GM19025 (cell line): ENCODE results near the gene P4HA3.

Experiments used
- ATAC-seq: cut with Tn5 transposase; IDR thresholded peaks from one replicate; pipeline ENCODE4 v1.9.1; 2021; ENCODE audit warnings: mild to moderate bottlenecking, low read depth, moderate library complexity; ENCODE audit not compliant: unreplicated experiment

The P4HA3 gene

GRCh38 chr11:74268456-74268855 is 43.0 kb downstream of the P4HA3 start:
- no peak for ATAC-seq

GRCh38 chr11:74267014-74267413 is 44.4 kb downstream of the P4HA3 start:
- ATAC-seq = no peak

GRCh38 chr11:74265256-74265655 is 46.2 kb downstream of the P4HA3 start:
- no peak for ATAC-seq

GRCh38 chr11:74262725-74263124 is 48.7 kb downstream of the P4HA3 start:
- ATAC-seq = no peak

- no peak for ATAC-seq
Measured at GRCh38 chr11:74257959-74258553, 53.4 kb downstream of the P4HA3 start.

- no peak for ATAC-seq
Measured at GRCh38 chr11:74256378-74257133, 54.9 kb downstream of the P4HA3 start.

GRCh38 chr11:74255741-74256375 is 55.6 kb downstream of the P4HA3 start:
- ATAC-seq = no peak

- ATAC-seq = no peak
Measured at GRCh38 chr11:74253361-74253760, 58.1 kb downstream of the P4HA3 start.

GRCh38 chr11:74249496-74249895 is 61.9 kb downstream of the P4HA3 start:
- ATAC-seq = no peak

- ATAC-seq = no peak
Measured at GRCh38 chr11:74248469-74248868, 63.0 kb downstream of the P4HA3 start.

GRCh38 chr11:74238243-74238642 is 73.2 kb downstream of the P4HA3 start:
- ATAC-seq = no peak

GRCh38 chr11:74237541-74237940 is 73.9 kb downstream of the P4HA3 start:
- no peak for ATAC-seq

GRCh38 chr11:74235121-74235520 is 76.3 kb downstream of the P4HA3 start:
- no peak for ATAC-seq

- ATAC-seq = no peak
Measured at GRCh38 chr11:74233683-74234082, 77.8 kb downstream of the P4HA3 start.

- ATAC-seq = no peak
Measured at GRCh38 chr11:74232311-74232950, 79.0 kb downstream of the P4HA3 start.

GRCh38 chr11:74226907-74227306 is 84.5 kb downstream of the P4HA3 start:
- ATAC-seq = no peak

- no peak for ATAC-seq
Measured at GRCh38 chr11:74225565-74225964, 85.9 kb downstream of the P4HA3 start.

- no peak for ATAC-seq
Measured at GRCh38 chr11:74221816-74222215, 89.6 kb downstream of the P4HA3 start.

GRCh38 chr11:74220376-74220775 is 91.1 kb downstream of the P4HA3 start:
- ATAC-seq = no peak
